BJ (cell line): ENCODE data around the gene PIK3C2G. TPM values are rescaled to one million over a fixed set of nuclear protein-coding genes. Genes with fewer than 3 reads are reported as not detected.

Experiments
- CTCF ChIA-PET: fragments of 350-600 bp; formaldehyde crosslinking; extraction: SDS; loops from one replicate; lab custom pipeline; 2021; ENCODE audit warnings: antibody characterized with exemption, inconsistent platforms; lab: Yijun Ruan, JAX
- POLR2A ChIA-PET: fragments of 300-600 bp; sonication (Branson Sonifier 250); formaldehyde crosslinking; extraction: SDS; loops from one replicate; lab custom pipeline; 2021; ENCODE audit warnings: antibody characterized with exemption; lab: Charles Lee
- DNase-seq: peaks from one replicate; pipeline ENCODE4 v3.0.0-alpha.2; 2011; ENCODE audit warnings: low read depth
- H3K27me3 ChIP-seq: 2 replicates; pipeline ENCODE4 v1.6.0; 2011; ENCODE audit warnings: low read length; ENCODE audit not compliant: control insufficient read depth, insufficient read depth
- H3K36me3 ChIP-seq: 2 replicates; pipeline ENCODE4 v1.5.1; 2011; ENCODE audit warnings: low read length; ENCODE audit not compliant: control insufficient read depth, insufficient read depth
- H3K4me3 ChIP-seq: 2 replicates; pipeline ENCODE4 v1.5.1; 2011; ENCODE audit warnings: low read depth, mild to moderate bottlenecking, control low read depth, low read length
- CTCF ChIP-seq: IDR thresholded peaks from 2 replicates; pipeline ENCODE4 v1.5.1; 2011; ENCODE audit warnings: low read depth, mild to moderate bottlenecking, control low read depth, inconsistent platforms, low read length, moderate library complexity; ENCODE audit not compliant: insufficient read depth
- polyA plus RNA-seq: library from polyadenylated mRNA; depleted of rRNA; stranded (reverse); fragments of >200 nt; gene quantifications from 2 replicates; pipeline ENCODE4 v1.2.3, GENCODE V29; 2011

PIK3C2G gene
- polyA plus RNA-seq, 1 experiment = not detected

GRCh38 chr12:18275981-18276380, 14.7 kb downstream of the PIK3C2G start:
- ChIA-PET POLR2A (no interaction called here), CTCF (interaction anchor here (0.6 to 1.2 kb wide), 2 partner anchors 44 to 64 kb away, joined by 3 read pairs; no protein-coding TSS in a partner anchor)
- Histone ChIP-seq H3K4me3 (no peak overlapping the region), H3K36me3 (no peaks in the 10 kb centered on the region), H3K27me3 (no peaks in the 10 kb centered on the region)
- no peak for DNase-seq
- no peak for TF ChIP-seq CTCF

GRCh38 chr12:18277196-18277595, 15.9 kb downstream of the PIK3C2G start:
- no peak for DNase-seq
- POLR2A ChIA-PET = no interaction called here
- no peak overlapping the region for H3K4me3 ChIP-seq

GRCh38 chr12:18280728-18281127, 19.4 kb downstream of the PIK3C2G start:
- H3K36me3 ChIP-seq = no peaks in the 10 kb centered on the region
- no peak overlapping the region for H3K4me3 ChIP-seq
- DNase-seq = no peak
- CTCF ChIA-PET = interaction anchor here (0.8 kb wide), 1 partner anchor 9 kb away, joined by 3 read pairs; no protein-coding TSS in a partner anchor
- POLR2A ChIA-PET = no interaction called here
- no peaks in the 10 kb centered on the region for H3K27me3 ChIP-seq
- TF ChIP-seq CTCF = no peak

More at GRCh38 chr12:18277196-18277595, 15.9 kb downstream of the PIK3C2G start:
- no peak for TF ChIP-seq CTCF
- no peaks in the 10 kb centered on the region for H3K36me3 ChIP-seq
- no peaks in the 10 kb centered on the region for H3K27me3 ChIP-seq
- CTCF ChIA-PET = interaction anchor here (1.2 kb wide), 1 partner anchor 43 kb away, joined by 3 read pairs; no protein-coding TSS in a partner anchor

GRCh38 chr12:18281941-18282340, 20.6 kb downstream of the PIK3C2G start:
- ChIA-PET CTCF (no interaction called here), POLR2A (no interaction called here)
- no peaks in the 10 kb centered on the region for H3K27me3 ChIP-seq
- no peak for DNase-seq
- H3K36me3 ChIP-seq = no peaks in the 10 kb centered on the region
- no peak overlapping the region for H3K4me3 ChIP-seq
- no peak for TF ChIP-seq CTCF

GRCh38 chr12:18283831-18284230, 22.5 kb downstream of the PIK3C2G start:
- Histone ChIP-seq H3K27me3 (no peaks in the 10 kb centered on the region), H3K4me3 (no peak overlapping the region), H3K36me3 (no peaks in the 10 kb centered on the region)
- no peak for TF ChIP-seq CTCF
- DNase-seq = no peak
- ChIA-PET CTCF (no interaction called here), POLR2A (no interaction called here)
